ENCODE measurements around the gene CNTNAP1.
"Not testable (repeated sequence)": the region's sequence is repeated elsewhere in the genome, so short reads cannot be mapped to it uniquely, and the experiment has no call there.

CNTNAP1 gene

DNA sequence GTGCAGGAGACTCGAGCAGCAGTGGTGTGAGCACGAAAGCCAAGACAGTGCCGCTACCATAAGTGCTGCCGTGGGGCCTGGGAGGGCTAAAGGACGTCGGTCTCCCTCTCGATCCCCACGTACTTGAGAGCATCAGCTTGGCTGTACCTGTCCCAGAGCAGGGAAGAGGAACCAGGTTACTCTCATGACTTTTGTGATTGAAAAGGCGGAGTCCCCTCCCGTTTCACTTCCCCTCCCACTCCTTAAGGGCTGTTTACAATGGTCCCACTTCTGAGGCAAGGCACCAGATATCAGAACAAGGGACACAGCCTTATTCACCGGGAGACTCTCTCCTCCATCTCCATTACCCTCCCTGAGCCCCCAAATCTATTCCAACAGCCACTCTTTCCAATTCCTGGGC, 20.1 kb downstream of the CNTNAP1 start:
- H3K79me2 ChIP-seq (ENCODE audit: control insufficient read depth, insufficient read depth, low read length, unreplicated experiment): no peaks in the 10 kb centered on the region
- H3K4me1 ChIP-seq (ENCODE audit: control insufficient read depth, insufficient read depth, low read length, unreplicated experiment): peaks cover 8% of the 10 kb centered on the region
- H3K36me3 ChIP-seq (ENCODE audit: insufficient read depth, low read length): 0 out of 2 replicates have a peak, but pooled peaks cover 8% of the 10 kb centered on the region
- H3K4me3 ChIP-seq (ENCODE audit: low read depth, low read length): no peak overlapping the region
- H3K27me3 ChIP-seq (ENCODE audit: insufficient read depth, low read length): no peaks in the 10 kb centered on the region
- no peak overlapping the region for H2AFZ ChIP-seq (ENCODE audit: low read length, unreplicated experiment)
- no peak overlapping the region for H3K27ac ChIP-seq (ENCODE audit: low read depth, low read length)

- no peak overlapping the region for H3K27ac ChIP-seq (ENCODE audit: low read depth, low read length)
- H3K4me1 ChIP-seq (ENCODE audit: control insufficient read depth, insufficient read depth, low read length, unreplicated experiment): no peaks in the 10 kb centered on the region
- no peak overlapping the region for H2AFZ ChIP-seq (ENCODE audit: low read length, unreplicated experiment)
- H3K79me2 ChIP-seq (ENCODE audit: control insufficient read depth, insufficient read depth, low read length, unreplicated experiment): no peaks in the 10 kb centered on the region
- no peaks in the 10 kb centered on the region for H3K27me3 ChIP-seq (ENCODE audit: insufficient read depth, low read length)
- no peak overlapping the region for H3K4me3 ChIP-seq (ENCODE audit: low read depth, low read length)
- 0 out of 2 replicates have a peak, but pooled peaks cover 12% of the 10 kb centered on the region for H3K36me3 ChIP-seq (ENCODE audit: insufficient read depth, low read length)
These were observed 22.1 kb downstream of the CNTNAP1 start for GRCh38 chr17:42704490-42704836.

GRCh38 chr17:42704837-42705494, 22.6 kb downstream of the CNTNAP1 start:
- H3K27me3 ChIP-seq (ENCODE audit: insufficient read depth, low read length): no peaks in the 10 kb centered on the region
- no peaks in the 10 kb centered on the region for H3K4me1 ChIP-seq (ENCODE audit: control insufficient read depth, insufficient read depth, low read length, unreplicated experiment)
- H3K79me2 ChIP-seq (ENCODE audit: control insufficient read depth, insufficient read depth, low read length, unreplicated experiment): no peaks in the 10 kb centered on the region
- H3K4me3 ChIP-seq (ENCODE audit: low read depth, low read length): no peak overlapping the region
- no peak overlapping the region for H2AFZ ChIP-seq (ENCODE audit: low read length, unreplicated experiment)
- H3K27ac ChIP-seq (ENCODE audit: low read depth, low read length): no peak overlapping the region
- H3K36me3 ChIP-seq (ENCODE audit: insufficient read depth, low read length): 0 out of 2 replicates have a peak, but pooled peaks cover 12% of the 10 kb centered on the region

GRCh38 chr17:42706732-42707131, 24.4 kb downstream of the CNTNAP1 start:
- Histone ChIP-seq H3K79me2 (ENCODE audit: control insufficient read depth, insufficient read depth, low read length, unreplicated experiment) (no peaks in the 10 kb centered on the region), H2AFZ (ENCODE audit: low read length, unreplicated experiment) (no peak overlapping the region), H3K4me1 (ENCODE audit: control insufficient read depth, insufficient read depth, low read length, unreplicated experiment) (no peaks in the 10 kb centered on the region), H3K27ac (ENCODE audit: low read depth, low read length) (no peak overlapping the region), H3K4me3 (ENCODE audit: low read depth, low read length) (no peak overlapping the region), H3K36me3 (ENCODE audit: insufficient read depth, low read length) (0 out of 2 replicates have a peak, but pooled peaks cover 12% of the 10 kb centered on the region), H3K27me3 (ENCODE audit: insufficient read depth, low read length) (no peaks in the 10 kb centered on the region)

GRCh38 chr17:42708588-42708987, 26.3 kb downstream of the CNTNAP1 start:
- Histone ChIP-seq H3K27ac (ENCODE audit: low read depth, low read length) (no peak overlapping the region), H2AFZ (ENCODE audit: low read length, unreplicated experiment) (no peak overlapping the region), H3K36me3 (ENCODE audit: insufficient read depth, low read length) (0 out of 2 replicates have a peak, but pooled peaks cover 9% of the 10 kb centered on the region), H3K4me3 (ENCODE audit: low read depth, low read length) (no peak overlapping the region), H3K79me2 (ENCODE audit: control insufficient read depth, insufficient read depth, low read length, unreplicated experiment) (no peaks in the 10 kb centered on the region), H3K27me3 (ENCODE audit: insufficient read depth, low read length) (no peaks in the 10 kb centered on the region), H3K4me1 (ENCODE audit: control insufficient read depth, insufficient read depth, low read length, unreplicated experiment) (no peaks in the 10 kb centered on the region)

GRCh38 chr17:42709561-42709960, 27.2 kb downstream of the CNTNAP1 start:
- 0 out of 2 replicates have a peak, but pooled peaks cover 5% of the 10 kb centered on the region for H3K36me3 ChIP-seq (ENCODE audit: insufficient read depth, low read length)
- H3K4me1 ChIP-seq (ENCODE audit: control insufficient read depth, insufficient read depth, low read length, unreplicated experiment): no peaks in the 10 kb centered on the region
- H3K4me3 ChIP-seq (ENCODE audit: low read depth, low read length): no peak overlapping the region
- H3K27me3 ChIP-seq (ENCODE audit: insufficient read depth, low read length): no peaks in the 10 kb centered on the region
- no peaks in the 10 kb centered on the region for H3K79me2 ChIP-seq (ENCODE audit: control insufficient read depth, insufficient read depth, low read length, unreplicated experiment)
- no peak overlapping the region for H2AFZ ChIP-seq (ENCODE audit: low read length, unreplicated experiment)
- no peak overlapping the region for H3K27ac ChIP-seq (ENCODE audit: low read depth, low read length)

- Histone ChIP-seq H2AFZ (ENCODE audit: low read length, unreplicated experiment) (no peak overlapping the region), H3K4me3 (ENCODE audit: low read depth, low read length) (no peak overlapping the region), H3K27ac (ENCODE audit: low read depth, low read length) (no peak overlapping the region), H3K4me1 (ENCODE audit: control insufficient read depth, insufficient read depth, low read length, unreplicated experiment) (no peaks in the 10 kb centered on the region), H3K36me3 (ENCODE audit: insufficient read depth, low read length) (peaks cover 12% of the 10 kb centered on the region), H3K27me3 (ENCODE audit: insufficient read depth, low read length) (no peaks in the 10 kb centered on the region), H3K79me2 (ENCODE audit: control insufficient read depth, insufficient read depth, low read length, unreplicated experiment) (no peaks in the 10 kb centered on the region)
These were observed 38.8 kb downstream of the CNTNAP1 start for GRCh38 chr17:42720996-42721583.

DNA sequence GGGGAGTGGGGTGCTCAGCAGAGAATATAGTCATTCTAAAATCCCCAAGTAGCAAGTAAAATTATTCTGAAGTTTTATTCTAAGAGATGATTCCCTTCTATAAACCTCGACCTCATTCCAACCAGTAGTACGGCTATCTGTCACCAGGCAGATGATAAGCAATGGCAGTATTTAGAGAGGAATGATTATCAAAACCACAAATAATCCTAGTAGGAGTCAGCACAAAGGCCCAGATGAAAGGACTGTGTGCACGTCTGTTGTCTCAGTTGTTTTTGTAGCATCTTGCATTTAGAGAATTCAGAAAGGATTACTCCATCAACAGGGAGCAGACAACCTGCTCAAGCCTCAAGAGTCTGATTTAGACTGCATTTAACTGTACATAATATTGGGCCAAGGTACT, 41.3 kb downstream of the CNTNAP1 start:
- peaks cover 10% of the 10 kb centered on the region for H3K36me3 ChIP-seq (ENCODE audit: insufficient read depth, low read length)
- no peaks in the 10 kb centered on the region for H3K4me1 ChIP-seq (ENCODE audit: control insufficient read depth, insufficient read depth, low read length, unreplicated experiment)
- H3K4me3 ChIP-seq (ENCODE audit: low read depth, low read length): no peak overlapping the region
- no peaks in the 10 kb centered on the region for H3K27me3 ChIP-seq (ENCODE audit: insufficient read depth, low read length)
- no peak overlapping the region for H2AFZ ChIP-seq (ENCODE audit: low read length, unreplicated experiment)
- no peak overlapping the region for H3K27ac ChIP-seq (ENCODE audit: low read depth, low read length)
- H3K79me2 ChIP-seq (ENCODE audit: control insufficient read depth, insufficient read depth, low read length, unreplicated experiment): no peaks in the 10 kb centered on the region

GRCh38 chr17:42725143-42725542, 42.8 kb downstream of the CNTNAP1 start:
- H3K27ac ChIP-seq (ENCODE audit: low read depth, low read length): no peak overlapping the region
- H3K36me3 ChIP-seq (ENCODE audit: insufficient read depth, low read length): peaks cover 9% of the 10 kb centered on the region; the same call in 1 of the 2 replicates
- no peaks in the 10 kb centered on the region for H3K27me3 ChIP-seq (ENCODE audit: insufficient read depth, low read length)
- no peak overlapping the region for H3K4me3 ChIP-seq (ENCODE audit: low read depth, low read length)
- no peak overlapping the region for H2AFZ ChIP-seq (ENCODE audit: low read length, unreplicated experiment)
- H3K79me2 ChIP-seq (ENCODE audit: control insufficient read depth, insufficient read depth, low read length, unreplicated experiment): no peaks in the 10 kb centered on the region
- no peaks in the 10 kb centered on the region for H3K4me1 ChIP-seq (ENCODE audit: control insufficient read depth, insufficient read depth, low read length, unreplicated experiment)

DNA sequence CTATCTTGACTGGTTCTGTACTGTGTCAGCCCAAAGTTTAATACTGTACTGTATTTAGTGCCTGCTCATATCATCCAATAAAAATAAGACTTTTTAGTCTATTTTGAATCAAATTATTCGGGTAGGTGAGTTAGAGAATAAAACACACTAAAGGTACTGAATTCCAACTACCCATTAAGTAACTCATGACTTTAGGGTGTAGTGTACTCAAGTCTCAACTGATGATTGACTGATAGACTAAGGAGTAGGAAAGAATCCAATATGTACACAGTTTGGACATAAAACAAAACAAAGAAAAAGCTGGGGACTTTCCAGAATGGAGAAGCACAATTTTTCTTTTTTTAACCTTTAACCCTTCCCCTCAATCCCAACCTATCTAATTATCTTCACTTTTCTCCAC, 58.4 kb downstream of the CNTNAP1 start:
- Histone ChIP-seq H3K4me1 (ENCODE audit: control insufficient read depth, insufficient read depth, low read length, unreplicated experiment) (peaks cover 4% of the 10 kb centered on the region), H3K36me3 (ENCODE audit: insufficient read depth, low read length) (no peaks in the 10 kb centered on the region), H3K79me2 (ENCODE audit: control insufficient read depth, insufficient read depth, low read length, unreplicated experiment) (peaks cover 11% of the 10 kb centered on the region), H2AFZ (ENCODE audit: low read length, unreplicated experiment) (no peak overlapping the region), H3K27me3 (ENCODE audit: insufficient read depth, low read length) (no peaks in the 10 kb centered on the region), H3K27ac (ENCODE audit: low read depth, low read length) (no peak overlapping the region), H3K4me3 (ENCODE audit: low read depth, low read length) (no peak overlapping the region)

DNA sequence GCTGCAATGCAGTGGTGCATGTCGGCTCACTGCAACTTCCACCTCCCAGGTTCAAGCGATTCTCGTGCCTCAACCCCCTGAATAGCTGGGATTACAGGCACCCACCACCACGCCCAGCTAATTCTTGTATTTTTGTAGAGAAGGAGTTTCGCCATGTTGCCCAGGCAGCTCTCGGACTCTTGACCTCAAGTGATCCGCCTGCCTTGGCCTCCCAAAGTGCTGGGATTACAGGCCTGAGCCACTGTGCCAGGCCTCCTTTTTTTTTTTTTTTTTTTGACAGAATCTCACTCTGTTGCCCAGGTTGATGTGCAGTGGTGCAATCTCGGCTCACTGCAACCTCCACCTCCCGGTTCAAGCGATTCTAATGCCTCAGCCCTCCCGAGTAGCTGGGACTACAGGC, 60.6 kb downstream of the CNTNAP1 start:
- not testable (repeated sequence) for H3K36me3 ChIP-seq (ENCODE audit: insufficient read depth, low read length); H3K4me3 ChIP-seq (ENCODE audit: low read depth, low read length); H3K4me1 ChIP-seq (ENCODE audit: control insufficient read depth, insufficient read depth, low read length, unreplicated experiment); H2AFZ ChIP-seq (ENCODE audit: low read length, unreplicated experiment); H3K27me3 ChIP-seq (ENCODE audit: insufficient read depth, low read length); H3K27ac ChIP-seq (ENCODE audit: low read depth, low read length)
- H3K79me2 ChIP-seq (ENCODE audit: control insufficient read depth, insufficient read depth, low read length, unreplicated experiment): peaks cover 11% of the 10 kb centered on the region

Data from ACC112 (cell line).